Adrenal gland (tissue), 12 donors: ENCODE data around the gene TACC2. TPM values are rescaled to one million over a fixed set of nuclear protein-coding genes. Genes with fewer than 3 reads are reported as not detected.

Source experiments
- DNase-seq, 7 donors: peaks; one replicate each; pipeline ENCODE4 v3.0.0-alpha.2; 2019 to 2020
- H3K27ac ChIP-seq, 5 donors: fragments of 200-600 bp; sonication (generic) in 4 of 5; 1 replicate in 3 of 5; 2 replicates in 2 of 5; pipeline versions ENCODE4 v1.5.1 to v1.8.0; 2016 to 2020; ENCODE audit warnings: mild to moderate bottlenecking in 1 of 5
- H3K27me3 ChIP-seq: fragments of 200-600 bp; 2 replicates; pipeline ENCODE4 v1.8.0; 2021
- H3K36me3 ChIP-seq, 2 donors: fragments of 200-600 bp; replicated peaks in 1 of 2; 1 replicate in 1 of 2; 2 replicates in 1 of 2; pipeline versions ENCODE4 v1.5.1 to v1.8.0; 2018 to 2022
- H3K4me1 ChIP-seq, 2 donors: fragments of 200-600 bp; replicated peaks in 1 of 2; 1 replicate in 1 of 2; 2 replicates in 1 of 2; pipeline versions ENCODE4 v1.5.1 to v1.8.0; 2018 to 2021
- H3K4me3 ChIP-seq, 4 donors: fragments of 200-600 bp; sonication (generic) in 3 of 4; one replicate each; pipeline ENCODE4 v1.5.1; 2016 to 2018
- H3K9me3 ChIP-seq, 3 donors: fragments of 200-600 bp; sonication (generic) in 1 of 3; replicated peaks in 1 of 3; 1 replicate in 2 of 3; 2 replicates in 1 of 3; pipeline versions ENCODE4 v1.5.1 to v1.8.0; 2016 to 2021
- CTCF ChIP-seq, 6 experiments: fragments of 450-650 bp in 4 of 6; fragments of 200-600 bp in 2 of 6; sonication (generic) in 1 of 6; IDR thresholded peaks; 1 replicate in 5 of 6; 2 replicates in 1 of 6; pipeline versions ENCODE4 v1.5.1 to v1.8.0; 2016 to 2021; ENCODE audit warnings: antibody characterized with exemption in 6 of 6, mild to moderate bottlenecking in 2 of 6, moderate library complexity in 1 of 6
- POLR2A ChIP-seq, 2 donors: fragments of 450-650 bp; IDR thresholded peaks; one replicate each; pipeline ENCODE4 v1.6.1; 2017; ENCODE audit warnings: antibody characterized with exemption in 2 of 2, mild to moderate bottlenecking in 2 of 2, moderate library complexity in 1 of 2
- WGBS, 4 donors: extraction: QIAGEN DNeasy Blood & Tissue Kit in 2 of 4; methylation state at CpG; one replicate each; pipeline versions ENCODE4 v1.1.5 to v1.1.7; 2013 to 2017; 5-methylcytosine and 5-hydroxymethylcytosine counted together
- intact Hi-C, 2 donors: fragments of 100-400 bp; cut with DNase I; formaldehyde crosslinking; loops; one replicate each; pipeline versions ENCODE4 v1.14.1 to v1.15.0; 2022 to 2023
- polyA plus RNA-seq, 3 donors: library from polyadenylated mRNA; stranded (reverse); fragments of 200-250 nt in 2 of 3; fragments of 350-450 nt in 1 of 3; fragmentation: Illumina TruSeq in 1 of 3; extraction: RNeasy Lipid Tissue Mini Kit (QIAGEN cat#74804) in 1 of 3; gene quantifications; one replicate each; pipeline ENCODE4 v1.2.3, GENCODE V29; 2013 to 2014
- total RNA-seq, 9 donors: library from RNA; depleted of rRNA in 4 of 9; stranded (reverse); fragments of >200 nt in 4 of 9; fragments of 120-200 nt in 1 of 9; fragmentation: NEBNext Ultra II Directional in 1 of 9; extraction: Animal tissue kit (Norgen Biotek cat#: 25700) in 1 of 9; gene quantifications; one replicate each; pipeline versions ENCODE4 v1.1.0 to v1.2.4, GENCODE V29; 2013 to 2023
- donor health status: healthy with polysubstance abuse.
- donor health status: Bipolar disorder and iron deficiency.
- donor health status: DM: yes; HTN: yes; CAD: no.
- donor health status: DM: no; HTN: no; CAD: no.
- donor health status: DM: no; HTN: no; CAD: no.
- donor health status: DM: yes; HTN: yes; CAD: no.

Gene TACC2
- total and polyA plus RNA-seq, 12 donors, result 11.3 to 45.7 (median 26.3) TPM

- TF ChIP-seq POLR2A (IDR thresholded peaks at IDR 0.05) (no peak), CTCF (IDR thresholded peaks at IDR 0.05) (no peak)
- Histone ChIP-seq H3K36me3 (no peaks in the 10 kb centered on the region), H3K27ac (no peak overlapping the region), H3K4me1 (no peaks in the 10 kb centered on the region), H3K27me3 (peaks cover 4% of the 10 kb centered on the region), H3K9me3 (no peaks in the 10 kb centered on the region), H3K4me3 (no peak overlapping the region)
- 89 to 97% (median 93%) methylated on average over 5 of the region's 5 CpGs for WGBS, 4 donors
- intact Hi-C loops, result no loop called here
- no peak for DNase-seq
Observed at GRCh38 chr10:122291739-122292138, 302.8 kb downstream of the TACC2 start.

DNA sequence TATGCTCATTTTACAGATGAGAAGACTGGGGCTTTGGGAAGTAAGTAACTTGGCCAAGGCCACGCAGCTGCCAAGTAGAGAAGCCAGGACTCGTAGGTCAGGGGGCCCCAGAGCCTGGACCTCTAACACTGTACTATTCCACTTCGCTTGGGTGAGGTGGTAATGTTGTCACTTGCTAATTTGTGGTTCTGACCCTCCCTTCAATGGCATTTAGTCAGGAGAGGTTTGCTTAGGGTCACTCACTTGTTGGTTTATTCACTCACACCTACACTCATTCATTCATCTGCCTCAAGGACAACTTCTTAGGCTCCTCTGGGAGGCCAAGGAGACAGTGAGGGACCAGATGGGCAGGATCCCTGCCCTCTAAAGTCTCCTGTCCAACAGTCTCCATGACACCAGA, 303.4 kb downstream of the TACC2 start:
- Histone ChIP-seq H3K4me3 (no peak overlapping the region), H3K9me3 (no peaks in the 10 kb centered on the region), H3K27me3 (peaks cover 7% of the 10 kb centered on the region), H3K4me1 (no peaks in the 10 kb centered on the region), H3K27ac (no peak overlapping the region), H3K36me3 (no peaks in the 10 kb centered on the region)
- WGBS, 4 donors, result 73 to 87% (median 80%) methylated on average over 3 of the region's 3 CpGs
- intact Hi-C loops, result no loop called here
- TF ChIP-seq CTCF (IDR thresholded peaks at IDR 0.05) (no peak), POLR2A (IDR thresholded peaks at IDR 0.05) (no peak)
- DNase-seq, result no peak

DNA sequence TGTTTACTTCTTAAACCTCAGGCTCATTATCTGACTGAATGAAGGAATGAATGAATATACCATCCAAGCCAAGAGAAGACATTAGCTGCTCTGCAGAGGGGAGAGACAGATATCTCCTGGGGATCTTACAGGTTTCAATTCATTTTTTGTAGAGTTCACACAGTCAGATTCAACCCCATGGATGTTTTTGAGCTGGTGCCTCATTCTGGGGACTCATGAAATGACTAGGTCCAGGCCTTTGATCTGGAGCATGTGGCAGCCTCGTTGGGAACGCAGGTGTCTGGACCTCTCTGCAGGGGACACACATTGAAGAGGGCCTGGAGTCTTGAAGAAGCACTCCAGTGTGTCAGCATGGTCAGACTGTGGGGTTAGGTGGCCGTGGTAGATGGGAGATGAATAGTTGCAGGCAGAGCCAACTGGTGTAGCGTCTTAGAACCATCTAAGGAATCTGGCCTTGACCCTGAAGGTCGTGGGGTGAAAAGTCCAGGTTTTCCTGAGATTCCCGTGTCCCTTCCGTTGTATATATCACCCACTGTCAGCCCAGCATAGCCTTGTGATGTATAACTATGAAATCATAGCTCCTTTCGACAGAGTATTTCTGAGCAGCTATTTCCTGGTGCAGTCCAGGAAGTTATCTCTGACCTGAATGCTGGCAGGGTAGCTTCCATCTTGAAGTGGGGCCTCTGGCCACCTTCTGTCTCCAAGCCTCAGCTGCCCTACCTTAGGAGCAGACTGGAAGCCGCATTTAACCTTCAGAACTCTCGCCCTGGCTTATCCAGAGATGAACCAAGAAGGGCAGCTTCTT, 304.4 kb downstream of the TACC2 start:
- DNase-seq, result no peak
- WGBS, 4 donors, result 64 to 85% (median 73%) methylated on average over 7 to 10 of the region's 10 CpGs
- no peaks in the 10 kb centered on the region for H3K9me3 ChIP-seq
- peaks cover 7% of the 10 kb centered on the region for H3K27me3 ChIP-seq
- intact Hi-C loops, result no loop called here
- H3K36me3 ChIP-seq, result no peaks in the 10 kb centered on the region
- H3K4me1 ChIP-seq, result no peaks in the 10 kb centered on the region
- no peak overlapping the region for H3K4me3 ChIP-seq
- TF ChIP-seq POLR2A (IDR thresholded peaks at IDR 0.05), result no peak
- TF ChIP-seq CTCF (IDR thresholded peaks at IDR 0.05), result no peak
- no peak overlapping the region for H3K27ac ChIP-seq

GRCh38 chr10:122293961-122294380, 305.0 kb downstream of the TACC2 start:
- no peaks in the 10 kb centered on the region for H3K9me3 ChIP-seq
- 80 to 83% methylated on average over 4 of the region's 4 CpGs; no CpG with 5 or more reads in 2 of the 4 donors for WGBS, 4 donors
- intact Hi-C loops, result no loop called here
- no peak for DNase-seq
- TF ChIP-seq POLR2A (IDR thresholded peaks at IDR 0.05) (no peak), CTCF (IDR thresholded peaks at IDR 0.05) (no peak)
- H3K4me1 ChIP-seq, result peaks cover 0 to 5% of the 10 kb centered on the region in 2 donors
- H3K4me3 ChIP-seq, result no peak overlapping the region
- H3K27ac ChIP-seq, result no peak overlapping the region
- H3K27me3 ChIP-seq, result peaks cover 7% of the 10 kb centered on the region
- H3K36me3 ChIP-seq, result no peaks in the 10 kb centered on the region
